ENCODE results near the gene ITSN2. TPM values are rescaled to one million over a fixed set of nuclear protein-coding genes. Genes with fewer than 3 reads are reported as not detected.

ITSN2 gene
- total RNA-seq, 4 donors from 2014 or later: 32.8 to 58.0 (median 41.4) TPM

DNA sequence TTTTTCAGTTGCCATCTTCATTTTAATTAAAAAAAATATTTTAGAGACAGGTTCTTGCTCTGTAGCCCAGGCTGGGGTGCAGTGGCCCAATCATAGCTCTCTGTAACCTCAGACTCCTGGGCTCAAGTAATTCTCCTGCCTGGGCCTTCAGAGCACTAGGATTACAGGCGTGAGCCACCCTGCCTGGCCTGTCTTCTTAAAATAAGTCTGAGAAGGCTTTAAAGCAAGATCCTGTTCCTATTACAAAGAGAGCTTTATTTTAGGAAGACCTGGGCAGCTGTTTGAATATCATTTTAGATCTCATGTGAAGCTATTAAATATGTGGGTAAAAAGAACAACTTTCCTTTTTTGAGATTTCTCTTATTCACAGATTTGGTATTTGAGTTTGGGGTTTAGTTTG lies 184.0 kb downstream of the ITSN2 start:
- DNase-seq: no peak
- no peaks in the 10 kb centered on the region for H3K9me3 ChIP-seq
- H3K4me3 ChIP-seq: no peak overlapping the region
- TF ChIP-seq EP300 (IDR thresholded peaks at IDR 0.05; ENCODE audit: low read depth) (no peak), POLR2AphosphoS5 (IDR thresholded peaks at IDR 0.05) (no peak)
- H3K27ac ChIP-seq: no peak overlapping the region
- intact Hi-C loops (cut with DNase I; ENCODE audit: low total_unique reads) (no loop called here), in situ Hi-C loops (cut with MboI; ENCODE audit: low pct_ligation_motif_present in 1 of 4, low pct_unique_long_range_greater_than_20kb in 1 of 4, low sequenced_read_pairs in 3 of 4) (no loop called here)
- H3K36me3 ChIP-seq: no peaks in the 10 kb centered on the region
- H3K4me1 ChIP-seq: no peaks in the 10 kb centered on the region
- WGBS, 2 donors (ENCODE audit: low coverage in 1 of 2): 84% methylated on average over 1 of the region's 1 CpG; no CpG with 5 or more reads in 1 of the 2 donors
- no peaks in the 10 kb centered on the region for H3K27me3 ChIP-seq

DNA sequence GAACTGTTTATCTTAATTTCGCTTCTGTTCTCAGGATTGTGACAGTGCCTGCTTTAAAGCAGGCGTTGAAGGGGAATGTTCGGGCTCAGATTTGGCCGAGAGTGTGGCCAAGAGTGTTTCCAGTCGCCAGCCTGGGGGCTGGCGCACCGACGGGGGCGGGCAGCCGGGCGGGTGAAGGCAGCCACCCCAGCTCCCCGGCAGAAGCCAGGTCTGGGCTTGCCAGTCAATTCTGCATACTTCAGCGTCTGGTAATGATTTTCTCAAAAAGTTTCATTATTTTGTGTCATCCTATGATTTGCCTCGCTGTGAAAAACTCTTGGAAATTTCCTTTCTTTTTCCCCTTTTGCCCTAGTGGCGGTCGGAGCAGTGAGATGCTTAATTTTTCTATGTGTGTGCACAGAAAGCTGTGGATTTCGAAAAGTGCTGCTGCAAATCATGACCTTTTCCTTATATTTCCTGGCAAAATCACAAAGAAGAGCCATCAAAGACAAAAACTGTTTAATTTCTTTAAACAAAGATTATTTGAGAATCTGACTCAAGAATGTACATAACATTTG lies 184.6 kb downstream of the ITSN2 start:
- no peak for DNase-seq
- H3K4me3 ChIP-seq: no peak overlapping the region
- in situ Hi-C loops (cut with MboI; ENCODE audit: low pct_ligation_motif_present in 1 of 4, low pct_unique_long_range_greater_than_20kb in 1 of 4, low sequenced_read_pairs in 3 of 4) (no loop called here), intact Hi-C loops (cut with DNase I; ENCODE audit: low total_unique reads) (no loop called here)
- 83 to 93% methylated on average over 8 to 17 of the region's 17 CpGs for WGBS, 2 donors (ENCODE audit: low coverage in 1 of 2)
- no peaks in the 10 kb centered on the region for H3K9me3 ChIP-seq
- H3K27ac ChIP-seq: no peak overlapping the region
- no peaks in the 10 kb centered on the region for H3K27me3 ChIP-seq
- TF ChIP-seq POLR2AphosphoS5 (IDR thresholded peaks at IDR 0.05) (no peak), EP300 (IDR thresholded peaks at IDR 0.05; ENCODE audit: low read depth) (no peak), POLR2A (IDR thresholded peaks at IDR 0.05) (no peak)
- TF ChIP-seq, protein P1, sequence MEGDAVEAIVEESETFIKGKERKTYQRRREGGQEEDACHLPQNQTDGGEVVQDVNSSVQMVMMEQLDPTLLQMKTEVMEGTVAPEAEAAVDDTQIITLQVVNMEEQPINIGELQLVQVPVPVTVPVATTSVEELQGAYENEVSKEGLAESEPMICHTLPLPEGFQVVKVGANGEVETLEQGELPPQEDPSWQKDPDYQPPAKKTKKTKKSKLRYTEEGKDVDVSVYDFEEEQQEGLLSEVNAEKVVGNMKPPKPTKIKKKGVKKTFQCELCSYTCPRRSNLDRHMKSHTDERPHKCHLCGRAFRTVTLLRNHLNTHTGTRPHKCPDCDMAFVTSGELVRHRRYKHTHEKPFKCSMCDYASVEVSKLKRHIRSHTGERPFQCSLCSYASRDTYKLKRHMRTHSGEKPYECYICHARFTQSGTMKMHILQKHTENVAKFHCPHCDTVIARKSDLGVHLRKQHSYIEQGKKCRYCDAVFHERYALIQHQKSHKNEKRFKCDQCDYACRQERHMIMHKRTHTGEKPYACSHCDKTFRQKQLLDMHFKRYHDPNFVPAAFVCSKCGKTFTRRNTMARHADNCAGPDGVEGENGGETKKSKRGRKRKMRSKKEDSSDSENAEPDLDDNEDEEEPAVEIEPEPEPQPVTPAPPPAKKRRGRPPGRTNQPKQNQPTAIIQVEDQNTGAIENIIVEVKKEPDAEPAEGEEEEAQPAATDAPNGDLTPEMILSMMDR (IDR thresholded peaks at IDR 0.05): no peak
- H3K4me1 ChIP-seq: no peaks in the 10 kb centered on the region
- H3K36me3 ChIP-seq: no peaks in the 10 kb centered on the region

DNA sequence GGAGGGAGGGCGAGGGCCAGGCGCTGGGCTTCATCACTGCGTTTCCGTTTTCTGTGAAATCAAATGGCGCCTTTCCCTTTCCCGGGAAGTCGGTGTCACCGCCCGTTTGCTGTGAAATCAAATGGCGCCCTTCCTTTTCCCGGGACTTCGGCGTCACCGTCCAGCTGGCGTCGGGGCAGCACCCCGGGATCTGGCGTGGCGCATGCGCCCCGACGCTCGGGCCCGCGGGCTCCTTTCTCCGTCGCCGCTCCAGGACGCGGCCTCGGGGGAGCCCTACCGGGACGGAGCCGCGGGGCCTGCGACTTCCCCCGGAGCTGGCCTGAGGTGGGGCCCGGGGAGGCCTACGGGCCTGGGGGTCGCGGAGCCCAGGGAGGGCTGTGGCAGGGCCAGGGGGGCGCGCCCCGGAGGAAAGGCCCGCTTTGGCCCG lies 185.5 kb downstream of the ITSN2 start, which contains the start of gene FAM228A:
Gene FAM228A, plus strand, starts transcription at position 203 of the 427 bp plus-strand sequence. CDS start 428 bp downstream, outside the sequence.
- Histone ChIP-seq H3K36me3 (no peaks in the 10 kb centered on the region), H3K27me3 (no peaks in the 10 kb centered on the region), H3K9me3 (no peaks in the 10 kb centered on the region), H3K4me3 (no peak within 1 kb of the TSS), H3K4me1 (no peaks in the 10 kb centered on the region), H3K27ac (no peak within 1 kb of the TSS)
- TF ChIP-seq POLR2AphosphoS5 (IDR thresholded peaks at IDR 0.05) (no peak), POLR2A (IDR thresholded peaks at IDR 0.05) (no peak), EP300 (IDR thresholded peaks at IDR 0.05; ENCODE audit: low read depth) (no peak)
- TF ChIP-seq, protein P1 (IDR thresholded peaks at IDR 0.05): no peak
- no peak for DNase-seq
- 83% methylated on average over 35 of the region's 46 CpGs; no CpG with 5 or more reads in 1 of the 2 donors for WGBS, 2 donors (ENCODE audit: low coverage in 1 of 2)
- intact Hi-C loops (cut with DNase I; ENCODE audit: low total_unique reads) (no loop called here), in situ Hi-C loops (cut with MboI; ENCODE audit: low pct_ligation_motif_present in 1 of 4, low pct_unique_long_range_greater_than_20kb in 1 of 4, low sequenced_read_pairs in 3 of 4) (no loop called here)

DNA sequence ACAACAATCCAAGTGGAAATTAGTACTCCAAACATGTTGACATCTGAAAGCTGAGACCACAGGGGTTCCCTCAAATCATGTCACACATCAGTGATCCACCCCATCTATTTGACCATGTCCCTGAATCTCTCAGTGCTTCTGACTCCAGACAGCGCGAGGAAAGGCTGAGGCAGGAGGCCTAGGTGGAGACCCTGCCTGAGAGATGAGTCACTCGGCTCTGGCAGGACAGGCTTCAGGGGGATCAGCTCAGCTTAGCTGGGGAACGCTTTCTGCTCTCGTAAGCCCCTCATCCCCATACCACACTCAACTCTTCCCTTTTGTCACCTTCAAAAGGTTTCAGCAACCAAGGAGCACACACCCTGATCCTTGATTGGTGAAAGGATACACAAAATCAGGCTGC lies 191.3 kb downstream of the ITSN2 start:
- intact Hi-C loops (cut with DNase I; ENCODE audit: low total_unique reads) (no loop called here), in situ Hi-C loops (cut with MboI; ENCODE audit: low pct_ligation_motif_present in 1 of 4, low pct_unique_long_range_greater_than_20kb in 1 of 4, low sequenced_read_pairs in 3 of 4) (no loop called here)
- Histone ChIP-seq H3K27ac (no peak overlapping the region), H3K27me3 (no peaks in the 10 kb centered on the region), H3K4me3 (no peak overlapping the region), H3K4me1 (no peaks in the 10 kb centered on the region), H3K36me3 (no peaks in the 10 kb centered on the region), H3K9me3 (no peaks in the 10 kb centered on the region)
- DNase-seq: no peak
- 84% methylated on average over 5 of the region's 5 CpGs; no CpG with 5 or more reads in 1 of the 2 donors for WGBS, 2 donors (ENCODE audit: low coverage in 1 of 2)
- TF ChIP-seq POLR2A (IDR thresholded peaks at IDR 0.05) (no peak), POLR2AphosphoS5 (IDR thresholded peaks at IDR 0.05) (no peak), EP300 (IDR thresholded peaks at IDR 0.05; ENCODE audit: low read depth) (no peak)
- TF ChIP-seq, protein P1 (IDR thresholded peaks at IDR 0.05): no peak

All from transverse colon (tissue), 4 donors.